ENCODE data around the gene AKAP6. TPM values are rescaled to one million over a fixed set of nuclear protein-coding genes. Genes with fewer than 3 reads are reported as not detected.

Gene AKAP6
- total and polyA plus RNA-seq, 5 donors from 2014 or later: 0.07 to 1.1 (median 0.47) TPM

DNA sequence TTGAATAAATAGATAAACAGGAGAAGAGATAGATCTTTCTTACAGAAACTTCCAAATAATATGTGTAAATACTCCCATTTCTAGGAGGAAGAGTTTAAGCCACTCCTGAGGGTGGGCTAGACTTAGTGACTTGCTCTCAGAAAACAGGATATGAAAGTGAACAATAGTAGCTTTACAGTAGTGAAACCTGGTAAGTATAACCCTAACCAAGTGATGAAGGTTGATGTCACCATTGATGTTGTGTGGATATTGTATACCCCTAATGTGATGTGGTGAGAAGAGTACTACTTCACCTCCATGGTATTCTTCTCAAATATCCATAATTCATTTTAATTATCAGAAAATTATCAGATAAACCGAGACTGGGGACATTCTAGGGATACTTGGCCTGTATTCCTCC, 20.9 kb downstream of the AKAP6 start:
- H3K27ac Mint-ChIP-seq: no peak overlapping the region
- no peak overlapping the region for H3K4me3 Mint-ChIP-seq
- DNase-seq (no peak), ATAC-seq (ENCODE audit: low read depth in 2 of 2) (no peak)
- Histone ChIP-seq H3K9me3 (ENCODE audit: control insufficient read depth in 2 of 2, low read length in 2 of 2) (no peaks in the 10 kb centered on the region), H3K4me3 (ENCODE audit: low read depth, low read length) (no peak overlapping the region), H3K27me3 (ENCODE audit: control insufficient read depth, insufficient read depth, low read length) (no peaks in the 10 kb centered on the region), H3K4me1 (ENCODE audit: control insufficient read depth, insufficient read depth, low read length, poor library complexity, severe bottlenecking) (no peaks in the 10 kb centered on the region), H3K27ac (ENCODE audit: insufficient read depth, low read length, poor library complexity, severe bottlenecking) (no peak overlapping the region), H3K36me3 (ENCODE audit: control insufficient read depth, insufficient read depth, low read length) (no peaks in the 10 kb centered on the region)
- H3K4me1 Mint-ChIP-seq: no peaks in the 10 kb centered on the region
- peaks cover 0 to 1% (median 0%) of the 10 kb centered on the region in 7 donors for H3K9me3 Mint-ChIP-seq
- H3K36me3 Mint-ChIP-seq: no peaks in the 10 kb centered on the region
- H3K27me3 Mint-ChIP-seq: no peaks in the 10 kb centered on the region

DNA sequence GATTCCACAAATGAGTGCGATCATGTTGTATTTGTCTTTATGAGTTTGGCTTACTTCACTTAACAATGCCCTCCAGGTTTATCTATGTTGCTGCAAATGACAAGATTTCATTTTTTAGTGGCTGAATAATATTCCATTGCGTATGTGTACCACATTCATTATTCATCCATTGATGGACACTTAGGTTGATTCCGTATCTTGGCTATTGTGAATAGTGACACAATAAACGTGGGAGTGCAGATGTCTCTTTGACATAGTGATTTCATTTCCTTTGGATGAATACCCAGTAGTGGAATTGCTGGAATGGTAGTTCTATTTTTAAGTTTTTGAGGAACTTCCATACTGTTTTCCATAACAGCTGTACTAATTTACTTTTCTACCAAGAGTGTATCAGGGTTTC, 23.5 kb downstream of the AKAP6 start:
- H3K4me3 ChIP-seq (ENCODE audit: low read depth, low read length): no peak overlapping the region
- peaks cover 0 to 2% (median 0%) of the 10 kb centered on the region in 7 donors for H3K9me3 Mint-ChIP-seq
- no peaks in the 10 kb centered on the region for H3K4me1 Mint-ChIP-seq
- no peaks in the 10 kb centered on the region for H3K9me3 ChIP-seq (ENCODE audit: control insufficient read depth in 2 of 2, low read length in 2 of 2)
- no peaks in the 10 kb centered on the region for H3K27me3 Mint-ChIP-seq
- H3K27ac Mint-ChIP-seq: no peak overlapping the region
- H3K36me3 ChIP-seq (ENCODE audit: control insufficient read depth, insufficient read depth, low read length): no peaks in the 10 kb centered on the region
- no peaks in the 10 kb centered on the region for H3K36me3 Mint-ChIP-seq
- ATAC-seq (ENCODE audit: low read depth in 2 of 2): no peak
- H3K27ac ChIP-seq (ENCODE audit: insufficient read depth, low read length, poor library complexity, severe bottlenecking): no peak overlapping the region
- no peaks in the 10 kb centered on the region for H3K27me3 ChIP-seq (ENCODE audit: control insufficient read depth, insufficient read depth, low read length)
- H3K4me3 Mint-ChIP-seq: no peak overlapping the region
- no peaks in the 10 kb centered on the region for H3K4me1 ChIP-seq (ENCODE audit: control insufficient read depth, insufficient read depth, low read length, poor library complexity, severe bottlenecking)
- no peak for DNase-seq

DNA sequence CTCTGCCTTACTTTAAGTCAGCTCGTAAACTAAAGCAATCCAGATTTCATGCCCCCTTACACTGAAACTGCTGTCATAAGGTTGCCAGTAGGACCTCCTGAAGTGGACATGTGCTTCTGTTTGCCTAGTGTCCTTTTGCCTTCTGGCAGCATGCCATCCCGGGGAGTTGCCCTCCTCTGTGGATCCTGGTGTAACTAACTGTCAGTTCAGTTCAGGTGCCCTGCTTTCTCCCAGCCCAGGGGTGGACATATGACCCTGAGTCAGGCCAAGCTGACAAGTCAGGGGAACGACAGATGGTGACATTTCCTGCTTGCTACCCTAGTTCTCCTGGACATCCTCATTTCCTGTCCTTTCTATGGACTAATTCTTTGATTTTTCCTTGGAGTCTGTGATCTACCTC, 25.6 kb downstream of the AKAP6 start:
- no peak for DNase-seq
- Histone ChIP-seq H3K27me3 (ENCODE audit: control insufficient read depth, insufficient read depth, low read length) (no peaks in the 10 kb centered on the region), H3K4me3 (ENCODE audit: low read depth, low read length) (no peak overlapping the region), H3K27ac (ENCODE audit: insufficient read depth, low read length, poor library complexity, severe bottlenecking) (no peak overlapping the region), H3K9me3 (ENCODE audit: control insufficient read depth in 2 of 2, low read length in 2 of 2) (no peaks in the 10 kb centered on the region), H3K4me1 (ENCODE audit: control insufficient read depth, insufficient read depth, low read length, poor library complexity, severe bottlenecking) (no peaks in the 10 kb centered on the region), H3K36me3 (ENCODE audit: control insufficient read depth, insufficient read depth, low read length) (no peaks in the 10 kb centered on the region)
- Mint-ChIP-seq H3K36me3 (no peaks in the 10 kb centered on the region), H3K27ac (no peak overlapping the region), H3K27me3 (no peaks in the 10 kb centered on the region), H3K4me1 (no peaks in the 10 kb centered on the region), H3K9me3 (peaks cover 0 to 2% (median 0%) of the 10 kb centered on the region in 7 donors), H3K4me3 (no peak overlapping the region)
- no peak for ATAC-seq (ENCODE audit: low read depth in 2 of 2)

DNA sequence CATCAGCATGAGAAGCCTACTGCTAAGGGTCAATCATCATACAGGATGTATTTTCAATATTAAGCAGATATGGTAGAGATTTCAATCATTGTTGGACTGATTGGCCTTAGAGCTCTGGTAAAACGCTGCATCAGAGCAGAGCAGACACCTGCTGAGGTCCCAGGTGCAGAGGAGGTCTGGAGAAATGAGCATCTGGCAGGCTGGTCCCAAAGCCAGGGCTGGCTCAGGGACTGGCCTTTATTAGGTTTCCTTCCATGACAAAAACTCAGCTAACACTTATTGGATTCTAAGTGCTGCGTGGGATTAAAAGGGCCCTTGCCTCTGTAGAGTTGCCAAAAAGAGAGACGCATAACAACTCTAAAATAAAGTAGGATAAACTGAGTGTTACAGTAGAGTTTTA, 29.7 kb downstream of the AKAP6 start:
- Mint-ChIP-seq H3K27ac (no peak overlapping the region), H3K9me3 (peaks cover 0 to 2% (median 0%) of the 10 kb centered on the region in 7 donors), H3K36me3 (no peaks in the 10 kb centered on the region), H3K27me3 (no peaks in the 10 kb centered on the region), H3K4me3 (no peak overlapping the region), H3K4me1 (no peaks in the 10 kb centered on the region)
- Histone ChIP-seq H3K27ac (ENCODE audit: insufficient read depth, low read length, poor library complexity, severe bottlenecking) (no peak overlapping the region), H3K9me3 (ENCODE audit: control insufficient read depth in 2 of 2, low read length in 2 of 2) (no peaks in the 10 kb centered on the region), H3K27me3 (ENCODE audit: control insufficient read depth, insufficient read depth, low read length) (no peaks in the 10 kb centered on the region), H3K4me3 (ENCODE audit: low read depth, low read length) (no peak overlapping the region), H3K4me1 (ENCODE audit: control insufficient read depth, insufficient read depth, low read length, poor library complexity, severe bottlenecking) (no peaks in the 10 kb centered on the region), H3K36me3 (ENCODE audit: control insufficient read depth, insufficient read depth, low read length) (no peaks in the 10 kb centered on the region)
- DNase-seq (no peak), ATAC-seq (ENCODE audit: low read depth in 2 of 2) (no peak)

DNA sequence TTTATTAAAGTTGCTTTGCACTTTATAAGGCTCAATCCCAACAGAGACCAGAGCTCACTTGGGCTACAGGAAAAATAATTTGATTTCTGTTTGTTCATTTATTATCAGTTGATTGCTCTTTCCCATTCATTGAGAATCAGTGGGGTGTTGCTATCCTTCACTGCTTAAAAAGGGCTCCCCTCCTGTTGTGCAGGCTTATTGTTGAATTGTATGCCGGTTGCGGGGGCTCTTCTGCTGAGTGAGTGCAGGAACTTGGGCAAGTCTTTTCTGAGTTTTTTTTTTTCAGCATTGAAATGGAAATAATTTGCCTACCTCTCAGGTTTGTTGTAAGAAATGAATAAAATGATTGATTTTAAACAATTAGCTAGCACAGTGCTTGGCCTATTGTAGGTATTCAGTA, 32.6 kb downstream of the AKAP6 start:
- Mint-ChIP-seq H3K27ac (no peak overlapping the region), H3K4me1 (no peaks in the 10 kb centered on the region), H3K27me3 (no peaks in the 10 kb centered on the region), H3K9me3 (peaks cover 0 to 1% (median 0%) of the 10 kb centered on the region in 7 donors), H3K4me3 (no peak overlapping the region), H3K36me3 (no peaks in the 10 kb centered on the region)
- H3K27me3 ChIP-seq (ENCODE audit: control insufficient read depth, insufficient read depth, low read length): no peaks in the 10 kb centered on the region
- DNase-seq (no peak), ATAC-seq (ENCODE audit: low read depth in 2 of 2) (no peak)
- no peak overlapping the region for H3K27ac ChIP-seq (ENCODE audit: insufficient read depth, low read length, poor library complexity, severe bottlenecking)
- H3K9me3 ChIP-seq (ENCODE audit: control insufficient read depth in 2 of 2, low read length in 2 of 2): no peaks in the 10 kb centered on the region
- no peaks in the 10 kb centered on the region for H3K36me3 ChIP-seq (ENCODE audit: control insufficient read depth, insufficient read depth, low read length)
- no peaks in the 10 kb centered on the region for H3K4me1 ChIP-seq (ENCODE audit: control insufficient read depth, insufficient read depth, low read length, poor library complexity, severe bottlenecking)
- H3K4me3 ChIP-seq (ENCODE audit: low read depth, low read length): no peak overlapping the region

DNA sequence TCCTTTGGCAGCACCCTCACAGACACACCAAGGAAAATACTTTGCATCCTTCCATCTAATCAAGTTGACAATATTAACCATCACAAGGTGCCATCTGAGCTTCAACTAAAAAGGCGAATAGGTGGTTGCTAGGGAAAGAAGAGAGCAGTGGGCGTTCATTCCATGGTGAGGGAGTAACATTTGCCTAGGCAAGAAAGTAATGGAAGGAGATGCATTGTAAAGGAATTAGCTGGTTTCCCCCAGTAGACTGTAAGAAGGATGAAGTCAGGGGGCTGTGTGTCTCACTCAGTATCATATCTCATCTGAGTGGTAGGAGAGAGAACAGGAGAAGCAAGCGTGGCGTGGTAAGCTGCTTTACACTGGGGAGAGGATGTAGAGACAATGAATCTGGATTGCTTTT, 34.7 kb downstream of the AKAP6 start:
- ATAC-seq (ENCODE audit: low read depth in 2 of 2) (no peak), DNase-seq (no peak)
- H3K4me1 ChIP-seq (ENCODE audit: control insufficient read depth, insufficient read depth, low read length, poor library complexity, severe bottlenecking): no peaks in the 10 kb centered on the region
- Mint-ChIP-seq H3K36me3 (no peaks in the 10 kb centered on the region), H3K4me3 (no peak overlapping the region), H3K27ac (no peak overlapping the region), H3K4me1 (no peaks in the 10 kb centered on the region), H3K9me3 (peaks cover 0 to 3% (median 0%) of the 10 kb centered on the region in 7 donors), H3K27me3 (no peaks in the 10 kb centered on the region)
- no peaks in the 10 kb centered on the region for H3K27me3 ChIP-seq (ENCODE audit: control insufficient read depth, insufficient read depth, low read length)
- no peaks in the 10 kb centered on the region for H3K9me3 ChIP-seq (ENCODE audit: control insufficient read depth in 2 of 2, low read length in 2 of 2)
- no peaks in the 10 kb centered on the region for H3K36me3 ChIP-seq (ENCODE audit: control insufficient read depth, insufficient read depth, low read length)
- no peak overlapping the region for H3K4me3 ChIP-seq (ENCODE audit: low read depth, low read length)
- H3K27ac ChIP-seq (ENCODE audit: insufficient read depth, low read length, poor library complexity, severe bottlenecking): no peak overlapping the region

DNA sequence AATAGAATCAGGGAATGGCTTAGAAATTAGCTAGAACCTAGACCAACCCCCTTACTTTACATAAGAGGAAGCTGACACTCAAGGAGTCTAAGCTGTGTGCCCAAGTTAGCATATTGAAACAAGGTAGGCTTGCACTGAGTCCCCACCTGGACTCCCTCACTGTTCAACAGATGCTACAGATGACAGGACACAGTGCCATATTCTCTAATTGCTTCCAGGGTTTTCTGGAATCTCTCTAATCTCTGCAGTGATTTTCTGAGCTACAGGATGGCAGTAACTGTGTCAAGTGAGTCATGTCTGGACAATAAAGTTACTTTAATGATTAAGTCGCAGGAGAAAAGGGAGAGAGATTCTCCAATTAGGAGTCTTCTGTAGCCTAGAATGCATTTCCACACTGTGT, 35.8 kb downstream of the AKAP6 start:
- no peaks in the 10 kb centered on the region for H3K9me3 ChIP-seq (ENCODE audit: control insufficient read depth in 2 of 2, low read length in 2 of 2)
- no peaks in the 10 kb centered on the region for H3K36me3 ChIP-seq (ENCODE audit: control insufficient read depth, insufficient read depth, low read length)
- Mint-ChIP-seq H3K4me1 (no peaks in the 10 kb centered on the region), H3K27ac (no peak overlapping the region), H3K27me3 (no peaks in the 10 kb centered on the region), H3K4me3 (no peak overlapping the region), H3K9me3 (peaks cover 0 to 3% (median 0%) of the 10 kb centered on the region in 7 donors), H3K36me3 (no peaks in the 10 kb centered on the region)
- H3K27me3 ChIP-seq (ENCODE audit: control insufficient read depth, insufficient read depth, low read length): no peaks in the 10 kb centered on the region
- no peak overlapping the region for H3K4me3 ChIP-seq (ENCODE audit: low read depth, low read length)
- no peak for DNase-seq
- no peaks in the 10 kb centered on the region for H3K4me1 ChIP-seq (ENCODE audit: control insufficient read depth, insufficient read depth, low read length, poor library complexity, severe bottlenecking)
- H3K27ac ChIP-seq (ENCODE audit: insufficient read depth, low read length, poor library complexity, severe bottlenecking): no peak overlapping the region
- ATAC-seq (ENCODE audit: low read depth in 2 of 2): no peak

DNA sequence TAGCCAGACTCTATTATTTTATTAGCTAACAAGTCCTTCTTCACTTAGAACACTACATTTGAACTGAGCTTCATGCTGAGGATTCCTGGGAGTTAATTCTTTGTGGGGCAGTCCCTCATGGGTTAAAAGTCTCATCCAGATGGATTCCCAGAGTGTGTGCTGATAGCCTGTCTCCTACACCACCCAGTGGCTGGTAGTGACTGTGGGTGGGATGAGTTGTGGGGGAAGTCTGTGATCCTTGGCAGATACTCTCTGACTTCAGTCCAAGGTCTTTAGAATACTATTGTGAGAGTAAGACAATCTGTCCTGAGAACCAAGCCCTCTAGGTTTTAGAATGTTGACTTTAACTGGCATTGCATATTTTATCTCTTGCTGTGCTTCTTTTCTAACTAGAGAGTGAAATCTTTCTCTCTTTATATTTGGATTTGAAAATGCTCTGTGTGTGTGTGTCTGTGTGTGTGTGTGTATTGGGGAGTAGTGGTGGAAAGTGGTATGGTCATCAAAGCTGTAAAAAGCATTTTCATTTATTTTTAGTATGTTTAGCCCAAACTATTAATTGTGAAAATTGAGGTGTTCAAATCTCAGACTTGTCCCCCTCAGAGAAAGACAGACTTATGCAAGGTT, 37.3 kb downstream of the AKAP6 start:
- DNase-seq: no peak
- Histone ChIP-seq H3K4me3 (ENCODE audit: low read depth, low read length) (no peak overlapping the region), H3K27ac (ENCODE audit: insufficient read depth, low read length, poor library complexity, severe bottlenecking) (no peak overlapping the region), H3K27me3 (ENCODE audit: control insufficient read depth, insufficient read depth, low read length) (no peaks in the 10 kb centered on the region), H3K9me3 (ENCODE audit: control insufficient read depth in 2 of 2, low read length in 2 of 2) (no peaks in the 10 kb centered on the region), H3K36me3 (ENCODE audit: control insufficient read depth, insufficient read depth, low read length) (no peaks in the 10 kb centered on the region), H3K4me1 (ENCODE audit: control insufficient read depth, insufficient read depth, low read length, poor library complexity, severe bottlenecking) (no peaks in the 10 kb centered on the region)
- H3K27ac Mint-ChIP-seq: peak overlapping the region in 1 of 3 donors; percentile 14
- H3K36me3 Mint-ChIP-seq: no peaks in the 10 kb centered on the region
- peaks cover 0 to 3% (median 0%) of the 10 kb centered on the region in 7 donors for H3K9me3 Mint-ChIP-seq
- no peaks in the 10 kb centered on the region for H3K27me3 Mint-ChIP-seq
- H3K4me3 Mint-ChIP-seq: no peak overlapping the region
- no peaks in the 10 kb centered on the region for H3K4me1 Mint-ChIP-seq
- ATAC-seq (ENCODE audit: low read depth in 2 of 2): no peak

Data from CD4-positive, CD25-positive, alpha-beta regulatory T cell (primary cell).